ENCODE measurements around the gene SNRPA1.
"Not testable (repeated sequence)": the region's sequence is repeated elsewhere in the genome, so short reads cannot be mapped to it uniquely, and the experiment has no call there.

Gene SNRPA1

GRCh38 chr15:101294731-101295606 is at the start of gene SNRPA1:
TSS of gene SNRPA1 (minus strand) at chr15:101295248. CDS start at chr15:101295178, 70 bp downstream.
- peak; percentile 95 for DNase-seq (ENCODE audit: low spot score)

GRCh38 chr15:101342056-101342455 is 47.0 kb upstream of the SNRPA1 start:
- no peak for DNase-seq (ENCODE audit: low spot score)

GRCh38 chr15:101338502-101339057 is 43.5 kb upstream of the SNRPA1 start:
- DNase-seq (ENCODE audit: low spot score) = no peak

- DNase-seq (ENCODE audit: low spot score) = no peak
Measured at GRCh38 chr15:101337976-101338375, 42.9 kb upstream of the SNRPA1 start.

GRCh38 chr15:101333907-101334789 is 39.1 kb upstream of the SNRPA1 start:
- DNase-seq (ENCODE audit: low spot score) = not testable (repeated sequence)

- no peak for DNase-seq (ENCODE audit: low spot score)
Measured at GRCh38 chr15:101332061-101332467, 37.0 kb upstream of the SNRPA1 start.

GRCh38 chr15:101329867-101330380 is 34.9 kb upstream of the SNRPA1 start:
- no peak for DNase-seq (ENCODE audit: low spot score)

- DNase-seq (ENCODE audit: low spot score) = no peak
Measured at GRCh38 chr15:101329309-101329863, 34.3 kb upstream of the SNRPA1 start.

- DNase-seq (ENCODE audit: low spot score) = no peak
Measured at GRCh38 chr15:101328001-101328400, 33.0 kb upstream of the SNRPA1 start.

GRCh38 chr15:101327147-101327740 is 32.2 kb upstream of the SNRPA1 start:
- DNase-seq (ENCODE audit: low spot score) = no peak

GRCh38 chr15:101326462-101327146 is 31.6 kb upstream of the SNRPA1 start:
- DNase-seq (ENCODE audit: low spot score) = no peak

GRCh38 chr15:101326026-101326315 is 30.9 kb upstream of the SNRPA1 start:
- DNase-seq (ENCODE audit: low spot score) = no peak

GRCh38 chr15:101325263-101326025 is 30.4 kb upstream of the SNRPA1 start:
- DNase-seq (ENCODE audit: low spot score) = no peak

GRCh38 chr15:101324524-101325177 is 29.6 kb upstream of the SNRPA1 start:
- DNase-seq (ENCODE audit: low spot score) = no peak

- no peak for DNase-seq (ENCODE audit: low spot score)
Measured at GRCh38 chr15:101323793-101324523, 28.9 kb upstream of the SNRPA1 start.

GRCh38 chr15:101322854-101323477 is 27.9 kb upstream of the SNRPA1 start:
- no peak for DNase-seq (ENCODE audit: low spot score)

GRCh38 chr15:101322016-101322695 is 27.1 kb upstream of the SNRPA1 start:
- DNase-seq (ENCODE audit: low spot score) = no peak

- DNase-seq (ENCODE audit: low spot score) = peak; percentile 8
Measured at GRCh38 chr15:101320501-101321052, 25.5 kb upstream of the SNRPA1 start.
